ENCODE data around the gene MUC4.
A peak's percentile ranks its signal among the peaks of the same experiment; 100 is the strongest.

MUC4 gene

DNA sequence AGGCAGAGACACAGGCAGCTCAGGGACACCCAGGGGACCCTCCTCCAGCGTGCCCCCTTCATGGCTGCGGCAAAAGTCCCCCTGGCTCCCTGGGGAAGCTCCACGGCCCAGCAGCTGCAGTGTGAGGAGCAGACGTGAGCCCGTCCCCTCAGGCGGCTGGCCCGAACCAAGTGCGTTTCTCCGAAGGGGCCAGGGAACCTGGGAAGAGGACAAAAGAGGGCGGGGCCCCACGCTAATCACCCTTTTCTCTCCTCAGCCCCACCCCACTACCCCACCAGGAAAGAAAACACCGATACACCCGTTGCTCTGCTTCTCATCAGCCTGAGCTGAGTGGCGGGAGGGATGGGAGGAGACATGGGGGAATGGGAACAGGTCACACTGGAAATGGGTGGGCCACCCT, at the start of gene MUC4:
TSS of gene MUC4 (minus strand) at position 174 of the 400 bp plus-strand sequence. CDS start at position 62, 112 bp downstream.
- H3K4me3 ChIP-seq (ENCODE audit: low read depth, low read length), result no peak within 1 kb of the TSS
- no peak for DNase-seq (ENCODE audit: low read depth)

DNA sequence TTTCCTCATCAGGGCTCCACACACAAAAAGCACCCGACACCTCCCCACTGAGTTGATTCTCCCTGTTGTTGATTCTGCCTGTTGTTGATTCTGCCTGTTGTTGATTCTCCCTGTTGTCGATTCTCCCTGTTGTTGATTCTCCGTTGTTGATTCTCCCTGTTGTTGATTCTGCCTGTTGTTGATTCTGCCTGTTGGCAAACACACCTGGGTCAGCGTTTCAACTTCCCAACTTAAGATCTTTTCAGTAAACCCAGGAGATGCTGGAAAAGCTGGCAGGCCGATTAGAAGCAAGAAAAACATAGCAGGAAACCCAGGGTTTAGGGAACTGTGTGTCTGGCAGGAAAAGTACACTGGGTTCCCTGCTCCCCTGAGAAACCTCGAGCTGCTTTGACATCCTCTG, 48.7 kb upstream of the MUC4 start:
- H3K4me3 ChIP-seq (ENCODE audit: low read depth, low read length), result no peak overlapping the region
- no peak for DNase-seq (ENCODE audit: low read depth)

DNA sequence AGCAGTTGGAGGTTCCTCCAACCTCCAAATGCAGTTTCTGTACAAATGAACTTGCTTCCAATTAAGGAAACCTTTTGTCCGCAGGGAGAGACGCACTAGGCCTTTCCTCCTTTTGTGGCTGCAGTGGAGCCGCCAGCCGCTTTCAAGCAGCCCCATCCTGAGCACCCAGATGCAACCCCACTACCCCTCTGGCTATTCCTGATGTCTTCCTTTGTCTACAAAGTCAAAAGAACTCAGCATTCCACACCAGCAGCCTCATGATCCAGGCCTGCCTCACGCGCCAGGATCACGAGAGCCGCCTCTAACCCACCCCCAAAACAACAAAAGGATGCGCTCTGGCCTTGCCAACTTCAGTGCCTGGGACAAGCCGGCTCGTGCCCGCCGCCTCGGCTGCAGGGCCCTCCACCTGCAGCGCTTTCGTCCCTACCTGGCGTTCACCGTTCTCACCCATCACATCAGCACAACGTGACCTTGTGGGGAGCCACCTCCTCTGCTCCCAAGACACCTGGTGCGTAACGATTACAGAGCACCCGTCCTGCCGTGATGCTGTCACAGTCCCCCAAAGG, 48.2 kb upstream of the MUC4 start:
- no peak overlapping the region for H3K4me3 ChIP-seq (ENCODE audit: low read depth, low read length)
- no peak for DNase-seq (ENCODE audit: low read depth)

DNA sequence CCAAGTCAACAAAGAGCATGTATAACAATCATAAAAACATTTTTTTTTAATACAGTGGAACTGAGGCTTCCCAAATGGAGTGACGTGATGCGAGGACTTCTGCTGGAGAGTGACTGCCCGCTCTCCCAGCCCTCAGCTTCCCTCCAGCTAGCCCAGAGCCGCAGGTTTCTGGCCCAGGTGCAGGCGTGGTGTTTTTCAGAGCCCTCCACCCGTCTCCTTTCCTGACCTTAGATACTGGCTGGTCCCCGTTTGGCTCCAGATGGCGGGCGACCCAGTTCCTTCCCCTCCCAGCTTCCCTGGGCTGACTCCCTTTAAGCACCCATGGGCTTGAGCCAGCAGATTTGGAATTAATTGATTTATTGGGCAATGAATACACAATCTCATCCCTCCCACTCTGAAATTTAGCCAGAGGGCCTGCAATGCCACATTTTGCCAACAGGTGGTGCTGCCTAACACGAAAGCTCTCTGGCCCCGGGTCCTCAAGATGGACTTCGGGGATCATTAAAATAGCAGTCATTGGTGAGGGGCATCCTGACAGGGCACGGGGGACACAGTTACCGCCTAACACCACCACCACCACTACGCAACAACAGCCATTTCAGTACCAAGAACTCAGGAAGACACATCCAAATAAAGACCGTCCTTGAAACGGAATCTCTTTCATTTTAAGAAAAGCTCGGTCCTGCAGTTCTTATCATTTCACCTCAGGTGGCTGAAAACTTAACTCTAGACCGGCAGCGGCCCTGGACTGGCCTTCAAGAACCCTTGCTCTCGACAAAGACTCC, 47.5 kb upstream of the MUC4 start:
- no peak overlapping the region for H3K4me3 ChIP-seq (ENCODE audit: low read depth, low read length)

GRCh38 chr3:195856410-195857084, 44.8 kb upstream of the MUC4 start:
- H3K4me3 ChIP-seq (ENCODE audit: low read depth, low read length), result no peak overlapping the region
- no peak for DNase-seq (ENCODE audit: low read depth)

More for the DNA sequence above, 47.5 kb upstream of the MUC4 start:
- no peak for DNase-seq (ENCODE audit: low read depth)

DNA sequence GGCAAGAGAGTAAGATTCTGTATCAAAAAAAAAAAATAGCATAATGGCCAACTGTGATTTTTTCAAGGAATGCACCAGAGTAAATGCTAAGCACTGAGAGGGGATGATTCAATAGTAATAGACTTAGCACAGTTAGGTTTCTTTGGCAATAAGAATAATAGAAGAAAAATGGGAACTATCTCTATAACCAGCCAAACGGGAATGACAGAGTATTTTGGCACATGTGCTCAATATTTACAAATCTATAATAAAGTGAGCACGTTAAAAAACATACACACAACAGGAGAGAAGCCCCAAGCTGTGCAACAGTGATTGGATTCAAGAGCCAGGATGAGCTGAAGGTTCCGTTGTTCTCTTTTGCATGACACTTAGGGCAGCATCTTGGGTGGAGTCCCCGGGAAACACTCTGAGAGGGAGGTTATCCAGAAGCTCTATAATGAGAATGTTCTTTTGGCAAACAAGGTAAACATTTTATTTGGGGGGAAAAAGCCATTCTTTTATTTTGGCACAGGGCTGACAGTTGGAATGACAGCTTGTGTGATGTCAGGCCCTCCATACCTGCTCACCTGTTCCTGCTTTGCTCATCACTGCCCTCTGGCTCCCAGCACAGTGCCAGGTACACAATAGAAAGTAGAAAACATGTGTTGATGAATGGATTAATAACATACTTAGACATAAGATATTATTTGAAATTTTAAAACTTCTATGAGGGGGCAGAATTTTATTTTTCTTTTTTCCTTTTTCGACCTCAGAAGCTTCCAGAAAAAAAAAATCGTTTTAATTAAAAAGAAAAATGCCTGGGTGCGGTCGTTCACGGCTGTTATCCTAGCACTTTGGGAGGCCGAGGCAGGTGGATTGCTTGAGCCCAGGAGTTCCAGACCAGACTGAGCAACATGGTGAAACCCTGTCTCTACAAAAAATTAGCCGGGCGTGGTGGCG, 44.0 kb upstream of the MUC4 start:
- no peak for DNase-seq (ENCODE audit: low read depth)

DNA sequence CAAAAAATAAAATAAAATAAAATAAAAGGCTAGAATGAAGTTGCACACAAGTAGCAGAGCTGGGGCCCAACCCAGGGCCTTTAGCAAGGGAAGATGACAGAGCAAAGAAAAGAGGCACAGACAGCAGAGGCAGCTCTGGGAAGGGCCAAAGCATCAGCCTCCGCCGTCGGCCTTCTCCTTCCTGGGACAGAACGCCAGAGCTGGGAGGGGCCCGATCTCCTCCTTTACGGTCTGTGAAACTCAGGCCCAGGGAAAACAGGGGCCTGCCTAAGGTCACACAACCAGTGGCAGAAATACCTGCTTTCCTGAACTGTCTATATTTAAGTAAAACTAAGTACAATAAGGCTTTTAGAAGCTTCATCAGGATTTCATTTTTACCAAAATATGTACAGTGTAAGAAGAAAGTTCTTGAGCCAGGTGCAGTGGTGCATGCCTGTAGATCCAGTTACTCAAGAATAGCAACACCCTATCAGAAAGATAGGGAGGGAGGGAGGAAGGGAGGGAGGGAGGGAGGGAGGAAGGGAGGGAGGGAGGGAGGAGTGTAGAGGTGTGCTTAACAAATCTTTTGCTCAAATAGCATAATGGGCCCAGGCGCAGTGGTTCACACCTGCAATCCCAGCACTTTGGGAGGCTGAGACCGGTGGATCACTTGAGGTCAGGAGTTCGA, 43.0 kb upstream of the MUC4 start:
- no peak for DNase-seq (ENCODE audit: low read depth)
- H3K4me3 ChIP-seq (ENCODE audit: low read depth, low read length), result no peak overlapping the region

More for the DNA sequence above, 44.0 kb upstream of the MUC4 start:
- H3K4me3 ChIP-seq (ENCODE audit: low read depth, low read length), result no peak overlapping the region

DNA sequence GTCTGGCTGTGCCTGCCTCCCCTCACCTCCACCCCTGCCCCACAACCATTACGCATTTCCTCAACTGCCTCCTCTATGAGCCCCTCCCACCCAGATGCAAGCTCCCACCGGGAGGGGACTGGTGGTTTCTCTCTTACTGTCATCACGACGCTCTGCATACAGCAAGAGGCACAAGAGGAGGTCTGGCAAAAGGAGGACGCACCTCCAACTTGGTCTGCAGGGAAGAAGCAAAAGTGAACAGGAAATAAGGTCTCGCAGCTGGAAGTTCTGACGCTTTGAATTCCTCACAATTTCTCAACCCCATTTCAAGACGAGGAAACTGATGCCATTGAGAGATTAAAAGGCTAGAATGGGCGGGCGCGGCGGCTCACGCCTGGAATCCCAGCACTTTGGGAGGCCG, 42.3 kb upstream of the MUC4 start:
- DNase-seq (ENCODE audit: low read depth), result no peak
- H3K4me3 ChIP-seq (ENCODE audit: low read depth, low read length), result no peak overlapping the region

GRCh38 chr3:195853036-195853435, 41.3 kb upstream of the MUC4 start:
- no peak overlapping the region for H3K4me3 ChIP-seq (ENCODE audit: low read depth, low read length)
- no peak for DNase-seq (ENCODE audit: low read depth)

- H3K4me3 ChIP-seq (ENCODE audit: low read depth, low read length), result no peak overlapping the region
- peak; percentile 56 for DNase-seq (ENCODE audit: low read depth)
Observed at GRCh38 chr3:195850857-195851543, 39.3 kb upstream of the MUC4 start.

DNA sequence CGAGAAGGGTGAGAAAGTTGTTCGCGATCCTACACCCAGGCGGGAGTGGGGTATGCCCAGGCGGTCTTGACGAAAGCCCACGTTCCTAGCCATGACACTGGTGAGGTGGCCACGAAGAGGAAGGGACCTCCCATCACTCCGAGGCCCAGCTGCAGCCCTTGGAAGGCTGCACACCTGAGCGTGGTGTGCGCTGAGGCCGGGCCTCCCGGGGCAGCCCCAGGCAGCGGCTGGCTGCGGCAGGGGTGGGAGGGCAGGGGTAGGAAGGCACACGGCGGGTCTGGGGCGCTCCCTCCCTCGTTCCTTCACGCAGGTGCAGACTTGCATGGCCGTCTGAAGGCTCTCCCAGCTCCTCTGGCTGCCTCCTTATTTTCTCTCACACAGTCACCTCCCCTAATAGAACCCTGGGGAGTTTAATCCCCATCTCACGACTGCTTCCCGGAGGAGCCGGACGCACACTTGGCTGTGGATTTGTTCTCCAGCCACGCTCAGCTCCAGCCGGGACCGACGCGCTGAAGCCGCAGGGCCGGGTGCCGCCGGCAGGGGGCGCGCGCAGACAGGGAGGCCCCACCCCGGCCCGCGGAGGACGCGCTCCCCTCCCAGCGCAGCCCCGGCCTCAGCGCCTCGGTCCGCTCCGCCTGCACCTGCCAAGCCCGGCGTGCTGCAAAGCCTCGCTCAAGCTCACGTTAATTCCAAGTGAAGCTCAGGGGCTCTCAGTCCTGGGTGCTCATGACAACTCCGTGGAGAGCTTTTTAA, 37.8 kb upstream of the MUC4 start:
- no peak for DNase-seq (ENCODE audit: low read depth)
- H3K4me3 ChIP-seq (ENCODE audit: low read depth, low read length), result no peak overlapping the region

DNA sequence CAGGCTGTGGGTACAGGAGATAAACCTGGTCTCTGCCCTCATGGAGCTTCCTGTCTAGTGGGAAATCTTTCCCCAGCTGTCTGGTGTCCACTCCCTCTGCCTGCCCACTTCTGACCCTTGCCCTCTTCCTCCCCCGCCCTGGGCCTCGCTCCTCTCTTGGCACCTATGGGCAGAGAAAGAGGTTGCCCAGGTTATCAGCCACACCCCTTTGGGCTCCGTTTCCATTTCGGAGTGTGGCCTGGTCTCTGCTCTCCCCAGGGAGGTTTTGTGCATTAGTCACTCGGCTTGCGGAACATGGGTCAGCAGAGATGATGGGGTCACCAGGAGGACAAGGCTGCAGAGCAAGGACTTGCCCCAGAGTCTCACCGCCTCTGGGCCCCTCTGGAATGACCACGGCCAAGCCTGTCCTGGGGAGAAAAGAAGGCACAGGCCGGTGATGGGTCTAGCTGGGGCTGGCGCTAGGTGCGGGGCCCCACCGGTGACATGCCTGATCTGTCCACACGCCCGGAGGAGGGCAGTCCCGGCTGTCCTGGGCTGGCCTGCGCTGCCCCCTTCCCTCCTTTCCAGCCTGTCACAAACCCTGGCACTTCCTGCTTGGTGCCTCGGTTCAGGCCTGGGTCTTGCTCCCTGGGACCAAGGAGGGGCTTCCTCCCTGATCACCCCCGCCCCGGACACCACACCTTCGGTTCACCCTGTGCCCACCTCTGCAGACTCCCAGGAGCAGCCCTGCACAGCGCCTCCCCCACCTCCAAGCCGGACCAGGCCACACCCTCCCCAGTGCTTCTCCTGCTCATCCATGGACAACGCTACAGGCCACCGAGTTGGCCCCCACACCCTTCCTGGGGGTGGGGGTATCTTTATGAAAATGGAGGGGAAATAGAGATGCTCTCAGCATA, 35.6 kb upstream of the MUC4 start:
- no peak overlapping the region for H3K4me3 ChIP-seq (ENCODE audit: low read depth, low read length)
- no peak for DNase-seq (ENCODE audit: low read depth)

- H3K4me3 ChIP-seq (ENCODE audit: low read depth, low read length), result no peak overlapping the region
- no peak for DNase-seq (ENCODE audit: low read depth)
Observed at GRCh38 chr3:195845483-195845882, 33.8 kb upstream of the MUC4 start.

GRCh38 chr3:195844671-195845218, 33.0 kb upstream of the MUC4 start:
- no peak for DNase-seq (ENCODE audit: low read depth)
- H3K4me3 ChIP-seq (ENCODE audit: low read depth, low read length), result no peak overlapping the region

DNA sequence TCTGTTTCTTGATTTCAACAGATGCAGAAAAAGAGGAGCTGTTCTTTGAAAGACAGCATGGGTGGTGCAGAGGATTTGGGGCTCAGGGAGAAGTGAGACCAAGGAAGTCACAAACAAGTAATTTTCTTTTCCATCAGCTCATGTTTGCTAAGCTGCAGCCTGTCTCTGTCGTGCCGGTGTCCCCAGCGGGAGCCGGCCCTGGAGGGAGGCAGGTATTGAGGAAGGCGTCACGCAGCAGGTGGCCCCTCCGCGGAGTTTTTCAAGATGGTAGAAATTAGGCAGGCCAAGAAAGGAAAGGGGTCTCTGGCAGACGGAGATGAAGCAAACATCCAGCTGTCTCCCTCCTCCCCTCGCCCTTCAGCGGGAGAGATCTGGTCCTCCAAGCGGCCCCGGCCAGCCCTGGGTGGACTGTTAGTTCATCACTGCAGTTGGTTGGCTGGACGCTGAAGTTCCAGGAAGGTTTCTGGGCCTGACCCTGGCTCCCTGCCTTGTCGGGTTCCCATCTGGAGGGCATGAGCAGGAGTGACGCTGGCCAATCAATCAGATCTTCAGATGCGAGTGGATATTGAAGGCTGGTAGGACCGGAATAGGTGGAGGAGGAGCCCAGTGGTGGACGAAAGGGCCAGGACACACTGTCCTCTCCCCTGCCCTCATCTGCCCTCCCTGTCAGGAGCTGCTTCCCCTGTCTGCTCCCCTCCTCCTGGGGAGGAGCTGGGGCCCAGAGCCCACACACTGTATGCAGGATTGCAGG, 27.7 kb upstream of the MUC4 start:
- DNase-seq (ENCODE audit: low read depth), result no peak
- H3K4me3 ChIP-seq (ENCODE audit: low read depth, low read length), result no peak overlapping the region

- no peak overlapping the region for H3K4me3 ChIP-seq (ENCODE audit: low read depth, low read length)
- no peak for DNase-seq (ENCODE audit: low read depth)
Observed at GRCh38 chr3:195838714-195839113, 27.0 kb upstream of the MUC4 start.

Data from skeletal muscle cell (primary cell).